ENCODE results near the gene SEPTIN10. TPM values are rescaled to one million over a fixed set of nuclear protein-coding genes. Genes with fewer than 3 reads are reported as not detected.

Gene SEPTIN10
- total RNA-seq, 1 experiment from 2014 or later, result 92.5 TPM

DNA sequence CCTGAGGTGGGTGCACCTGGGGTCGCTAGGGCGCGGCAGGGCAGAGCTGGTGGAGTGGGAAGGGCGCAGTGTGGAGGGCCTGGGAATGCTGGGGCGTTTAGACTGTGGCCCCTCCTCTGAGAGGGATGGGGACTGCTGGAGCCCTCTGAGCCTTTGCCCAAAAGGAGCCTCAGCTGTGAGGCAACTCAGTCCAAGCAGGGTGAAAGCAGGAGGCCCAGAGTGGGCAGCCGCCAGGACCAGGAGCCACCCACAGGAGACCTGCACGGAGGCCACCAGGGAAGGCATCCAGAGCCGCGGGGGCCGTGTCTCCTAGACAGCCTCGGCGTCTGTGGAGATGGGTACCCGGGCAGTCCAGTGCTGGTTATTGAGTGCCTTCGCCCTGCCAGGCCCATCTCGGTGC, 114.9 kb downstream of the SEPTIN10 start:
- no peak overlapping the region for H3K4me2 ChIP-seq (ENCODE audit: insufficient read depth, insufficient read length, low read length)
- H3K4ac ChIP-seq (ENCODE audit: low read depth, low read length), result no peak overlapping the region
- H2BK12ac ChIP-seq (ENCODE audit: insufficient read length, low read depth, low read length), result no peak overlapping the region
- H3K79me2 ChIP-seq (ENCODE audit: insufficient read depth, low read length), result no peaks in the 10 kb centered on the region
- Mint-ChIP-seq H3K4me3 (no peak overlapping the region), H3K27ac (no peak overlapping the region), H3K36me3 (ENCODE audit: insufficient read depth in 1 of 3, low read depth in 3 of 3) (no peaks in the 10 kb centered on the region; a peak in 1 of 7 replicates), H3K4me1 (peaks cover 0 to 8% of the 10 kb centered on the region in 2 experiments; a peak in 1 of 4 replicates), H3K27me3 (ENCODE audit: low read depth) (no peaks in the 10 kb centered on the region), H3K9me3 (no peaks in the 10 kb centered on the region)
- no peaks in the 10 kb centered on the region for H3K27me3 ChIP-seq (ENCODE audit: insufficient read depth, low read length)
- H3K18ac ChIP-seq (ENCODE audit: insufficient read length, low read depth, low read length), result no peak overlapping the region
- no peak overlapping the region for H4K8ac ChIP-seq (replicated peaks; ENCODE audit: insufficient read length, low read depth, low read length)
- no peaks in the 10 kb centered on the region for H3K79me1 ChIP-seq (ENCODE audit: insufficient read depth, low read depth, low read length, poor library complexity, severe bottlenecking)
- H4K5ac ChIP-seq (ENCODE audit: insufficient read length, low read depth, low read length), result no peak overlapping the region
- H3K27ac ChIP-seq (ENCODE audit: insufficient read length, low read depth, low read length), result no peak overlapping the region
- H3K14ac ChIP-seq (ENCODE audit: insufficient read depth, low read length), result no peak overlapping the region
- H3K9ac ChIP-seq (ENCODE audit: extremely low read depth, insufficient read length, low read length), result no peak overlapping the region
- no peaks in the 10 kb centered on the region for H3K9me3 ChIP-seq (ENCODE audit: control insufficient read depth, low read depth, low read length)
- no peak overlapping the region for H2AK5ac ChIP-seq (ENCODE audit: insufficient read length, low read length)
- H3K56ac ChIP-seq (ENCODE audit: insufficient read length, low read depth, low read length), result no peak overlapping the region
- no peak overlapping the region for H2BK120ac ChIP-seq (ENCODE audit: low read depth, low read length, poor library complexity, severe bottlenecking)
- no peak overlapping the region for H2BK20ac ChIP-seq (ENCODE audit: low read depth, low read length, poor library complexity, severe bottlenecking)
- H3K23me2 ChIP-seq (ENCODE audit: insufficient read length, low read depth, low read length, poor library complexity, severe bottlenecking), result no peaks in the 10 kb centered on the region
- no CpG with 5 or more reads among the region's 15 CpGs for WGBS (ENCODE audit: extremely low coverage, insufficient read length, low lambda C conversion rate)
- H3K23ac ChIP-seq (ENCODE audit: insufficient read length, low read depth, low read length), result no peak overlapping the region
- no peak overlapping the region for H2BK15ac ChIP-seq (ENCODE audit: low read depth, low read length)
- no peak overlapping the region for H4K91ac ChIP-seq (ENCODE audit: insufficient read length, low read depth, low read length)
- DNase-seq, result no peak
- H2BK5ac ChIP-seq (ENCODE audit: insufficient read length, low read length), result no peak overlapping the region
- no peaks in the 10 kb centered on the region for H3K4me1 ChIP-seq (ENCODE audit: insufficient read depth, low read length)
- H3T11ph ChIP-seq (ENCODE audit: low read length), result no peak overlapping the region
- no peak overlapping the region for H2AFZ ChIP-seq (ENCODE audit: low read length)
- H4K20me1 ChIP-seq (ENCODE audit: control insufficient read depth, insufficient read depth, insufficient read length), result no peaks in the 10 kb centered on the region
- TF ChIP-seq, protein P1, sequence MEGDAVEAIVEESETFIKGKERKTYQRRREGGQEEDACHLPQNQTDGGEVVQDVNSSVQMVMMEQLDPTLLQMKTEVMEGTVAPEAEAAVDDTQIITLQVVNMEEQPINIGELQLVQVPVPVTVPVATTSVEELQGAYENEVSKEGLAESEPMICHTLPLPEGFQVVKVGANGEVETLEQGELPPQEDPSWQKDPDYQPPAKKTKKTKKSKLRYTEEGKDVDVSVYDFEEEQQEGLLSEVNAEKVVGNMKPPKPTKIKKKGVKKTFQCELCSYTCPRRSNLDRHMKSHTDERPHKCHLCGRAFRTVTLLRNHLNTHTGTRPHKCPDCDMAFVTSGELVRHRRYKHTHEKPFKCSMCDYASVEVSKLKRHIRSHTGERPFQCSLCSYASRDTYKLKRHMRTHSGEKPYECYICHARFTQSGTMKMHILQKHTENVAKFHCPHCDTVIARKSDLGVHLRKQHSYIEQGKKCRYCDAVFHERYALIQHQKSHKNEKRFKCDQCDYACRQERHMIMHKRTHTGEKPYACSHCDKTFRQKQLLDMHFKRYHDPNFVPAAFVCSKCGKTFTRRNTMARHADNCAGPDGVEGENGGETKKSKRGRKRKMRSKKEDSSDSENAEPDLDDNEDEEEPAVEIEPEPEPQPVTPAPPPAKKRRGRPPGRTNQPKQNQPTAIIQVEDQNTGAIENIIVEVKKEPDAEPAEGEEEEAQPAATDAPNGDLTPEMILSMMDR (conservative IDR thresholded peaks at IDR 0.05), result no peak
